Hepatocyte (in vitro differentiated cells): ENCODE results near the gene PSMC5. TPM values are rescaled to one million over a fixed set of nuclear protein-coding genes. Genes with fewer than 3 reads are reported as not detected.

Source experiments
- DNase-seq: peaks from one replicate; pipeline ENCODE4 v3.0.0-alpha.2; 2016; ENCODE audit warnings: low spot score
- H2AFZ ChIP-seq: fragments of 200-600 bp; sonication (generic); 2 replicates; pipeline ENCODE4 v1.6.0; 2016; ENCODE audit warnings: antibody characterized with exemption, mild to moderate bottlenecking
- H3K27ac ChIP-seq: fragments of 200-600 bp; sonication (generic); 2 replicates; pipeline ENCODE4 v1.5.1; 2016; ENCODE audit warnings: mild to moderate bottlenecking
- H3K27me3 ChIP-seq: fragments of 200-600 bp; sonication (generic); 2 replicates; pipeline ENCODE4 v1.6.1; 2016
- H3K36me3 ChIP-seq: fragments of 200-600 bp; sonication (generic); replicated peaks from 2 replicates; pipeline ENCODE4 v1.5.1; 2016; ENCODE audit warnings: low read depth; ENCODE audit not compliant: insufficient read depth
- H3K4me1 ChIP-seq: fragments of 200-600 bp; sonication (generic); 2 replicates; pipeline ENCODE4 v1.5.1; 2016; ENCODE audit warnings: mild to moderate bottlenecking, moderate library complexity; ENCODE audit not compliant: insufficient read depth
- H3K4me2 ChIP-seq: fragments of 200-600 bp; sonication (generic); 2 replicates; pipeline ENCODE4 v1.6.0; 2016
- H3K4me3 ChIP-seq: fragments of 200-600 bp; sonication (generic); 2 replicates; pipeline ENCODE4 v1.5.1; 2016; ENCODE audit warnings: mild to moderate bottlenecking
- H3K79me2 ChIP-seq: fragments of 200-600 bp; sonication (generic); 2 replicates; pipeline ENCODE4 v1.6.0; 2017; ENCODE audit warnings: mild to moderate bottlenecking
- H3K9me2 ChIP-seq: fragments of 200-600 bp; sonication (generic); replicated peaks from 2 replicates; pipeline ENCODE4 v1.6.0; 2017; ENCODE audit warnings: mild to moderate bottlenecking; ENCODE audit not compliant: insufficient read depth
- H3K9me3 ChIP-seq: fragments of 200-600 bp; sonication (generic); 2 replicates; pipeline ENCODE4 v1.5.1; 2016; ENCODE audit warnings: low read depth, mild to moderate bottlenecking
- H4K20me1 ChIP-seq: fragments of 200-600 bp; sonication (generic); 2 replicates; pipeline ENCODE4 v1.6.0; 2016; ENCODE audit warnings: mild to moderate bottlenecking; ENCODE audit not compliant: insufficient read depth, poor library complexity, severe bottlenecking
- EZH2 ChIP-seq: fragments of 200-600 bp; sonication (generic); IDR thresholded peaks from 2 replicates; pipeline ENCODE4 v1.6.1; 2016; ENCODE audit warnings: antibody characterized with exemption, mild to moderate bottlenecking, borderline replicate concordance
- EZH2phosphoT487 ChIP-seq: fragments of 200-600 bp; sonication (generic); IDR thresholded peaks from one replicate; pipeline ENCODE4 v1.6.1; 2018; ENCODE audit warnings: antibody characterized with exemption, mild to moderate bottlenecking, low read depth, moderate library complexity; ENCODE audit not compliant: unreplicated experiment, severe bottlenecking
- WGBS: methylation state at CpG from one replicate; pipeline ENCODE4 v1.1.6; 2016; ENCODE audit warnings: low lambda C conversion rate; ENCODE audit errors: missing lambda C conversion rate; 5-methylcytosine and 5-hydroxymethylcytosine counted together
- polyA plus RNA-seq: library from polyadenylated mRNA; unstranded; fragments of >200 nt; fragmentation: Nextera tagmentation; extraction: Ambion mirVana; gene quantifications from 2 replicates; pipeline ENCODE4 v1.2.1, GENCODE V29; 2016
- total RNA-seq: library from RNA; depleted of rRNA; stranded (reverse); fragments of >200 nt; gene quantifications from 2 replicates; pipeline ENCODE4 v1.2.3, GENCODE V29; 2014
- TF ChIP-seq, protein P1 (sequence below): fragments of 200-600 bp; sonication (generic); IDR thresholded peaks from 2 replicates; pipeline ENCODE4 v1.5.1; 2016; ENCODE audit warnings: antibody characterized with exemption, mild to moderate bottlenecking; ENCODE audit not compliant: poor library complexity

PSMC5 gene
- total and polyA plus RNA-seq, 2 experiments from 2014 or later = 46.6 to 132 TPM

DNA sequence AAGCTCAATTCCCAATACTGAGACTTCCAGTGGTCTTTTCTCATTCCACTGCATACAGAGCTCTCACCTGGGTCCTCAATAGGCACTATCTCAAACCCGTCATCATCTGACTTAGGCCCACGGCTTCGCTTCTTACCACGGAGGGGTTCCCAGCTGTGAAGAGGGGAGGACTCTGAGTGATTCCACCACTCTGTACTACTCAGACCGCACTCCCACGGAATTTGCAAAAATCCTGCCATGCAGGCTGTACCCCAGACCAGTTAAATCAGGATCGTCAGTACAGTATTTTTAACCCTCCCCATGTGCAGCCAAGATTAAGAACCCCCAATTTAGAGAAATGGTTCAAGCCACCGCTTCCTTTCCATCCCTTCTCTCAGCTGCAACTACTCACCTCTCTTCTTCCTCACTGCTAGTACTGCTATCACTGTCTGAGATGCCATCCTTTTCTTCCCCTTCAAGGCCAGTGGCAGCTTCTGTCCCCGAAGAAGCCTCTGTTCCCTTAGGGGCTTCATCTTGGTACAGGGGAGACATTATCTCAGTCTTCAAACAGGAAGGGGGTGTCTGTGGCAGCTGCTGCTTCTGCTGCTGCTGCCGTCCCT lies 6.2 kb upstream of the PSMC5 start:
- TF ChIP-seq, protein P1, sequence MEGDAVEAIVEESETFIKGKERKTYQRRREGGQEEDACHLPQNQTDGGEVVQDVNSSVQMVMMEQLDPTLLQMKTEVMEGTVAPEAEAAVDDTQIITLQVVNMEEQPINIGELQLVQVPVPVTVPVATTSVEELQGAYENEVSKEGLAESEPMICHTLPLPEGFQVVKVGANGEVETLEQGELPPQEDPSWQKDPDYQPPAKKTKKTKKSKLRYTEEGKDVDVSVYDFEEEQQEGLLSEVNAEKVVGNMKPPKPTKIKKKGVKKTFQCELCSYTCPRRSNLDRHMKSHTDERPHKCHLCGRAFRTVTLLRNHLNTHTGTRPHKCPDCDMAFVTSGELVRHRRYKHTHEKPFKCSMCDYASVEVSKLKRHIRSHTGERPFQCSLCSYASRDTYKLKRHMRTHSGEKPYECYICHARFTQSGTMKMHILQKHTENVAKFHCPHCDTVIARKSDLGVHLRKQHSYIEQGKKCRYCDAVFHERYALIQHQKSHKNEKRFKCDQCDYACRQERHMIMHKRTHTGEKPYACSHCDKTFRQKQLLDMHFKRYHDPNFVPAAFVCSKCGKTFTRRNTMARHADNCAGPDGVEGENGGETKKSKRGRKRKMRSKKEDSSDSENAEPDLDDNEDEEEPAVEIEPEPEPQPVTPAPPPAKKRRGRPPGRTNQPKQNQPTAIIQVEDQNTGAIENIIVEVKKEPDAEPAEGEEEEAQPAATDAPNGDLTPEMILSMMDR = no peak
- no peak for TF ChIP-seq EZH2
- no peak for TF ChIP-seq EZH2phosphoT487
- no peaks in the 10 kb centered on the region for H4K20me1 ChIP-seq
- WGBS = 93% methylated on average over 10 of the region's 10 CpGs
- H3K4me2 ChIP-seq = no peak overlapping the region
- no peaks in the 10 kb centered on the region for H3K27me3 ChIP-seq
- DNase-seq = no peak
- H3K4me1 ChIP-seq = peaks cover 6% of the 10 kb centered on the region
- H3K4me3 ChIP-seq = no peak overlapping the region
- H2AFZ ChIP-seq = no peak overlapping the region
- no peak overlapping the region for H3K27ac ChIP-seq
- H3K36me3 ChIP-seq = no peaks in the 10 kb centered on the region
- no peaks in the 10 kb centered on the region for H3K9me3 ChIP-seq
- peaks cover 20% of the 10 kb centered on the region for H3K79me2 ChIP-seq
- H3K9me2 ChIP-seq = no peaks in the 10 kb centered on the region

DNA sequence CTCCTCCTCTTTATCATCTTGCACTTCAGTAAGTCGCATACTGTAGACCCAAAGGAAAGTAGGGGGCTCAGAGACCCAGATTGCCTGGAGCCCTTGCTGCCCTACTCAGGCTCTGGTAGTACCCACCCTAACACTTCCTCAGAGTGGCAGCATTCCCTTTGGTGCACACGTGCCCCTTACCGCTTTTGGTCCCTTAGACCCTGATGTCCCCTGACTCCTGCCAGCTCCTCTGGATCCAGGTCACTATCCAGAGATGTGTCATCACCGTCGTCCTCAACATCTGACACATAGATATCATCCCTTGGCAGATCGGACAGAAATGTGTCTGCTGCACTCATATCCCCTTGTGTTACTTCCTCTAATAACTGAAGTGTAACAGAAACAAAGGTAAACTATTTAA lies 5.4 kb upstream of the PSMC5 start:
- Histone ChIP-seq H3K27me3 (no peaks in the 10 kb centered on the region), H4K20me1 (no peaks in the 10 kb centered on the region), H2AFZ (no peak overlapping the region), H3K9me2 (no peaks in the 10 kb centered on the region), H3K36me3 (no peaks in the 10 kb centered on the region), H3K4me2 (no peak overlapping the region), H3K27ac (no peak overlapping the region), H3K79me2 (peaks cover 25% of the 10 kb centered on the region), H3K4me3 (no peak overlapping the region), H3K9me3 (no peaks in the 10 kb centered on the region), H3K4me1 (peaks cover 9% of the 10 kb centered on the region)
- WGBS = 92% methylated on average over 6 of the region's 6 CpGs
- no peak for DNase-seq
- TF ChIP-seq, protein P1 = no peak
- TF ChIP-seq EZH2phosphoT487 (no peak), EZH2 (no peak)

DNA sequence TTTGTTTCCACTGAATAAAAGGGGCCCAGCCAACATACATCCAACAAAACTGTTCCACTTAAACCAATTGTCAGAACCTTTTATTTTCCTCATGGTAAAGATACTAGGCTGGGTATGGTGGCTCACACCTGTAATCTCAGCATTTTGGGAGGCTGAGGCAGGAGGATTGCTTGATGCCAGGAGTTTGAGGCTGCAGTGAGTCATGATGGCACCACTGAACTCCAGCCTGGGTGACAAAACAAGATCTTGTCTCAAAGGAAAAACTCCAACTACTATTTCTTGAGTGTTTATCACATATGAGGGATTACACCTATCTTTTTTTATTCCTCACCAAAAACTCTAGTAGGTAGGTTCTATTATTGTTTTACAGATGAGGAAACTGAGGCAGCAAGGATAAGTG lies 4.7 kb upstream of the PSMC5 start:
- Histone ChIP-seq H3K4me3 (no peak overlapping the region), H3K27me3 (no peaks in the 10 kb centered on the region), H3K9me2 (no peaks in the 10 kb centered on the region), H3K27ac (no peak overlapping the region), H2AFZ (no peak overlapping the region), H3K4me1 (peaks cover 9% of the 10 kb centered on the region), H4K20me1 (no peaks in the 10 kb centered on the region), H3K4me2 (no peak overlapping the region), H3K79me2 (peaks cover 25% of the 10 kb centered on the region), H3K36me3 (no peaks in the 10 kb centered on the region), H3K9me3 (no peaks in the 10 kb centered on the region)
- TF ChIP-seq, protein P1 = no peak
- TF ChIP-seq EZH2phosphoT487 = no peak
- TF ChIP-seq EZH2 = no peak
- no peak for DNase-seq
